A549 (cell line): ENCODE measurements around the gene NFATC2. TPM values are rescaled to one million over a fixed set of nuclear protein-coding genes. Genes with fewer than 3 reads are reported as not detected.

Experiments used
- ATAC-seq, 2 experiments: fragments of 200-7000 bp in 1 of 2; fragments of >200 bp in 1 of 2; cut with Nextera tagmentation in 1 of 2; cut with Tn5 transposase in 1 of 2; 3 replicates each; pipeline versions ENCODE4 v1.8.0 to v1.9.1; 2018 to 2020; ENCODE audit warnings: mild to moderate bottlenecking in 1 of 2, moderate library complexity in 1 of 2
- CTCF ChIA-PET: fragments of 300-600 bp; sonication (Branson Sonifier 250); formaldehyde crosslinking; extraction: SDS; loops from one replicate; lab custom pipeline; 2021; ENCODE audit warnings: antibody characterized with exemption, inconsistent platforms; lab: Yijun Ruan, JAX
- POLR2A ChIA-PET: fragments of 350-600 bp; formaldehyde crosslinking; extraction: SDS; loops from one replicate; lab custom pipeline; 2021; ENCODE audit warnings: antibody characterized with exemption, inconsistent platforms; lab: Yijun Ruan, JAX
- DNase-seq, 2 experiments: peaks; one replicate each; pipeline versions ENCODE4 v3.0.0 to v3.0.0-alpha.2; 2011 to 2016; ENCODE audit warnings: low read depth in 1 of 2, low spot score in 1 of 2
- FAIRE-seq: peaks from 2 replicates; lab custom pipeline; 2011; peaks lifted over from hg19 to GRCh38; lab: Jason Lieb, UNC
- H3K27ac ChIP-seq, 2 experiments: fragments of >200 bp; sonication (Bioruptor Twin); formaldehyde crosslinking; 3 replicates each; pipeline ENCODE4 v1.5.1; 2016 to 2017
- H3K4me1 ChIP-seq: fragments of >200 bp; sonication (Bioruptor Twin); formaldehyde crosslinking; 3 replicates; pipeline ENCODE4 v1.6.1; 2016
- H3K4me2 ChIP-seq: fragments of >200 bp; sonication (Bioruptor Twin); formaldehyde crosslinking; 3 replicates; pipeline ENCODE4 v1.6.1; 2016
- H3K4me3 ChIP-seq: fragments of >200 bp; sonication (Bioruptor Twin); formaldehyde crosslinking; 3 replicates; pipeline ENCODE4 v1.5.1; 2016
- H3K9me3 ChIP-seq: fragments of >200 bp; sonication (Bioruptor Twin); formaldehyde crosslinking; 3 replicates; pipeline ENCODE4 v1.6.1; 2016
- CBX8 ChIP-seq: fragments of 200-600 bp; sonication (generic); IDR thresholded peaks from 2 replicates; pipeline ENCODE4 v1.6.1; 2016
- CTCF ChIP-seq: fragments of >200 bp; sonication (Bioruptor Twin); formaldehyde crosslinking; IDR thresholded peaks from 3 replicates; pipeline ENCODE4 v1.5.1; 2016
- E2F6 ChIP-seq: IDR thresholded peaks from 2 replicates; pipeline ENCODE4 v1.6.1; 2012; ENCODE audit warnings: low read depth, borderline replicate concordance
- EHF ChIP-seq: fragments of 250-450 bp; sonication (Bioruptor Pico); IDR thresholded peaks from 2 replicates; pipeline ENCODE4 v1.5.0; 2020; ENCODE audit warnings: mild to moderate bottlenecking
- ELK1 ChIP-seq: fragments of 150-350 bp; IDR thresholded peaks from 2 replicates; pipeline ENCODE4 v1.6.1; 2014; ENCODE audit warnings: low read depth, mild to moderate bottlenecking, low read length
- FOXS1 ChIP-seq: fragments of 250-450 bp; sonication (Bioruptor Pico); IDR thresholded peaks from 2 replicates; pipeline ENCODE4 v1.5.0; 2020; ENCODE audit warnings: mild to moderate bottlenecking, moderate library complexity
- GATA3 ChIP-seq: IDR thresholded peaks from 2 replicates; pipeline ENCODE4 v1.6.1; 2012; ENCODE audit warnings: borderline replicate concordance
- HDAC2 ChIP-seq: fragments of 200-600 bp; sonication (generic); IDR thresholded peaks from 2 replicates; pipeline ENCODE4 v1.6.1; 2016
- HMGXB4 ChIP-seq: fragments of 250-450 bp; sonication (Bioruptor Pico); IDR thresholded peaks from 2 replicates; pipeline ENCODE4 v1.5.0; 2021; ENCODE audit warnings: mild to moderate bottlenecking, moderate library complexity, borderline replicate concordance
- JUN ChIP-seq, 2 experiments: fragments of >200 bp; sonication (Bioruptor Twin); formaldehyde crosslinking; IDR thresholded peaks; 2 replicates in 1 of 2; 3 replicates in 1 of 2; pipeline ENCODE4 v1.6.1; 2016 to 2017
- PBX3 ChIP-seq: IDR thresholded peaks from 2 replicates; pipeline ENCODE4 v1.6.1; 2012
- POLR2AphosphoS2 ChIP-seq: conservative IDR thresholded peaks from 2 replicates; pipeline ENCODE4 v1.6.1; 2012; ENCODE audit warnings: low read length, improper control_type of control experiment, inconsistent platforms
- USF2 ChIP-seq: fragments of 450-650 bp; IDR thresholded peaks from 2 replicates; pipeline ENCODE4 v1.6.1; 2014; ENCODE audit warnings: antibody characterized with exemption
- ZSCAN20 ChIP-seq: fragments of 250-450 bp; sonication (Bioruptor Pico); IDR thresholded peaks from 2 replicates; pipeline ENCODE4 v1.8.0; 2022; ENCODE audit warnings: mild to moderate bottlenecking, moderate library complexity
- WGBS: methylation state at CpG from one replicate; pipeline ENCODE4 v1.1.6; 2017; ENCODE audit errors: missing lambda C conversion rate; 5-methylcytosine and 5-hydroxymethylcytosine counted together
- polyA plus RNA-seq, 4 experiments: library from polyadenylated mRNA; depleted of rRNA in 3 of 4; stranded (reverse); fragments of >200 nt; fragmentation: RNase III in 1 of 4; extraction: RNeasy Plus Mini Kit Qiagen cat#74134 plus additional on column Dnase treatment in 1 of 4; gene quantifications; 2 replicates in 3 of 4; 3 replicates in 1 of 4; pipeline ENCODE4 v1.2.3, GENCODE V29; 2011 to 2017

Gene NFATC2
- polyA plus RNA-seq, 2 of the 4 experiments (the other 2 are of a cell fraction), result 0.75 to 1.6 TPM

DNA sequence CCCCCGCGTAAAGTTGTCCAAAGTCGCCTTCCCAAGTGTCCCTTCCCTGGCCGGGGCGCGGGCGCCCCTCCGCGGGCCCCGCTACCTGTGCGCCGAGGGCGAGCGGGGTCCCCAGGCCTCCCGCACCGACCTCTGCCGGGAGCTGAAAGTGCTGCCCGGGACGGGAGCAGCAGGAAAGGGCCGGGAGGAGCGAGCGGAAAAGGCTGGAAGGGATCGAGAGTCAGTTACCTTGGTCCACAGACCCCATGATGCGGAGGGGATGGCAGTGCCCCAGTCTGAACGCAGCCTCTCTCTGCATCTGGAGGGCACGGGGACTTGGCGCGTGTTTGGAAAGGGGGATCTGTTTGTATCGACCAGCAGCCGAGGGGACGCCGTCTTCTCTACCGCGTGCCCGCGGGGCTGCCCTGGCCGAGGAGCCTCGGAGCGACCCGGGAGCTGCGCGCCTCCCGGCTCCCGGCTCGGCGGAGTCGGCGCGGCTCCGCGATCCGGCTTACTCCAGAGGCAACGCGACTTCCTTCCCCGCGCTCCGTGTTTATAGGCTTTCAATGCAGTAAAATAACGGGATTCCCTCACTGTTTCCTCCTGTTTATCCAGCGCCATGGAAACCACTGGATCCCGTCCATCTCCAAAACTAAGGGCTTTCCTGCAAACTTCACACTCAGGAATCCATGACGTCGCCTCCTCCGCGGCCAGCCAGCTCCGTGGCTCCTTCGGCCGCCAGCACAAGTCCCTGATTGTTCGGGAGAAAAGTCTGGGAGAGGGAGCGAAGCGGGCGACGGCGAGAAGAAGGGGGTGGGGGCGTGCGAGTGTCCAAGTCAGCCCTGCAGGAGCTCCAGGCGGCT, 20.0 kb upstream of the NFATC2 start (continued):
- TF ChIP-seq PBX3 (0 out of 2 replicates have a peak, but pooled peaks have one; percentile 35), ZSCAN20 (CRISPR knock-in tag) (no peak), CTCF (peak; percentile 41), EHF (no peak), POLR2AphosphoS2 (no peak), ELK1 (no peak), GATA3 (peak; percentile 18; the same call in 1 of the 2 replicates), E2F6 (peak; percentile 81; the same call in 1 of the 2 replicates), HMGXB4 (CRISPR knock-in tag) (0 out of 2 replicates have a peak, but pooled peaks have one; percentile 25), FOXS1 (CRISPR knock-in tag) (no peak), USF2 (no peak), CBX8 (no peak), HDAC2 (no peak; the same call in 1 of the 2 replicates)

DNA sequence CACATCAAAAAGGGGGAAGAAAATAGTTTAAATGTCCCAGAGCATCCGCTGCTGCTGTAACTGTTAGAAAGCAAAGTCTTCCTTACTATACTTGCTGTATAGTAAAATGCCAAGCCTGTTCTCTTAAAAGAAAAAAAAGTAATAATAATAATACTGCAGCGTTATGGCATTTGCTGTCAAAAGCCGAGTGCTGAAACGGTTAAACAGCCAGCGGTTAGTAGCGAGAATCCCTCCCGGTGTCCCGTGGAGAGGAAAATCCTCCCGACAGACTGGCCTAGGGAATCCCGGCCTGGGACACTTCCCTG, 19.5 kb upstream of the NFATC2 start:
- WGBS, result 3% methylated on average over 10 of the region's 10 CpGs
- CTCF ChIA-PET, result interaction anchor here (1.0 to 4.8 kb wide), 10 partner anchors 8 to 577 kb away, joined by 3 to 25 read pairs (median 6); partner anchors contain the start of gene NFATC2
- Histone ChIP-seq H3K9me3 (no peaks in the 10 kb centered on the region), H3K4me2 (peak overlapping the region; percentile 93), H3K4me1 (peaks cover 45% of the 10 kb centered on the region), H3K27ac (peak overlapping the region; percentile 88 to 89), H3K4me3 (peak overlapping the region; percentile 59)
- TF ChIP-seq JUN (IDR thresholded peaks at IDR 0.05) (no peak), CTCF (no peak)
- DNase-seq (peak in 1 of 2 experiments; percentile 26), FAIRE-seq (no peak), ATAC-seq (no peak)
- POLR2A ChIA-PET, result interaction anchor here (0.9 to 2.9 kb wide), 2 partner anchors 105 to 176 kb away, joined by 4 to 29 read pairs; no protein-coding TSS in a partner anchor
